Activated CD8-positive, alpha-beta T cell treated with anti-CD3 and anti-CD28 coated beads for 36 hours (primary cell): ENCODE results near the gene NEURL4. TPM values are rescaled to one million over a fixed set of nuclear protein-coding genes. Genes with fewer than 3 reads are reported as not detected.

Source experiments
- ATAC-seq: fragments of 200-7000 bp; cut with Tn5 transposase; one replicate; pipeline ENCODE4 v1.10.0; 2021; ENCODE audit warnings: mild to moderate bottlenecking, moderate library complexity
- CTCF ChIA-PET: fragments of 350-600 bp; sonication (Branson Sonifier 250); formaldehyde crosslinking; loops from one replicate; lab custom pipeline; 2021; ENCODE audit warnings: antibody characterized with exemption; lab: Charles Lee
- POLR2A ChIA-PET: fragments of 350-600 bp; sonication (Branson Sonifier 250); formaldehyde crosslinking; loops from one replicate; lab custom pipeline; 2021; ENCODE audit warnings: antibody characterized with exemption; lab: Charles Lee
- DNase-seq: peaks from one replicate; pipeline ENCODE4 v3.0.0-alpha.2; 2020
- H3K27ac Mint-ChIP-seq: one replicate; pipeline ENCODE4 v1.8.0; 2021; ENCODE audit warnings: mild to moderate bottlenecking, mixed read lengths
- H3K27me3 Mint-ChIP-seq: one replicate; pipeline ENCODE4 v1.8.0; 2021; ENCODE audit warnings: mixed read lengths
- H3K36me3 Mint-ChIP-seq: one replicate; pipeline ENCODE4 v1.8.0; 2021; ENCODE audit warnings: low read depth, mixed read lengths
- H3K4me1 Mint-ChIP-seq: one replicate; pipeline ENCODE4 v1.8.0; 2021; ENCODE audit warnings: low read depth, mixed read lengths
- H3K4me3 Mint-ChIP-seq: one replicate; pipeline ENCODE4 v1.8.0; 2021; ENCODE audit warnings: mild to moderate bottlenecking, moderate library complexity, mixed read lengths
- H3K9me3 Mint-ChIP-seq: one replicate; pipeline ENCODE4 v1.8.0; 2021; ENCODE audit warnings: mixed read lengths
- intact Hi-C: fragments of 100-400 bp; cut with micrococcal nuclease; formaldehyde crosslinking; loops from one replicate; pipeline ENCODE4 v1.10.0; 2022
- total RNA-seq, 2 experiments: library from RNA; stranded (reverse); gene quantifications; one replicate each; pipeline ENCODE4 v1.2.3, GENCODE V29; 2021
- TF ChIP-seq, protein P1 (sequence below): fragments of 200-600 bp; IDR thresholded peaks from one replicate; pipeline ENCODE4 v1.8.0; 2022; ENCODE audit warnings: antibody characterized with exemption, mild to moderate bottlenecking

The NEURL4 gene
- total RNA-seq, 2 experiments from 2014 or later, result 36.2 to 40.4 TPM

DNA sequence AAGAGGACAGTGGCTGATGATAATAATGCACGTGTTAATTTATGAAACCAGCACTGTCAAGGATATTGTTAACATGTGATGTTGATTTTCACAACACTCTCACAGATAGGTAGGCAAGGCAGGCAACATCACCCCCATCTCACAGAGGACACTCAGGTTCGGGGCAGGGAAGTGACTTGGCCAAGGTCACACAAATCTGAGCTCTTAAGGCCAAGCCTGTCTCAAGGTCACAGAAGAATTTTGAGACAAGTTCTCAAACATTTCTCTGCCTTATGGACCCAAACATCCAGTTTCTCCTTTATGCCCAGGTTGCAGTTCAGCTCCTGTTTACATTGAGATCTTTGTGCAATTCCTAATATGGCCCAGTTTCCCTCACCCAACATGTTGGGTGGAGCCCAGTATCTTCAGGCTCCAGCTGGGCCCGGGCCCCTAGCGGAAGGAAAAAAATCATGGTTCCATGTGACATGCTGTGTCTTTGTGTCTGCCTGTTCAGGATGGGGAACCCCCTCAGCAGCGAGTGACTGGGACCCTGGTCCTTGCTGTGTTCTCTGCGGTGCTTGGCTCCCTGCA lies 46.3 kb downstream of the NEURL4 start:
- DNase-seq (no peak), ATAC-seq (no peak)
- ChIA-PET POLR2A (interaction anchor here (0.7 to 2.6 kb wide), 10 partner anchors 9 to 404 kb away, joined by 3 to 15 read pairs (median 4); partner anchors contain the start of genes GPS2 and TP53), CTCF (interaction anchor here (0.9 to 10.3 kb wide), 4 partner anchors 9 to 73 kb away, joined by 3 to 144 read pairs (median 9); no protein-coding TSS in a partner anchor)
- intact Hi-C loops, result no loop called here
- Mint-ChIP-seq H3K9me3 (no peaks in the 10 kb centered on the region), H3K4me1 (peaks cover 19% of the 10 kb centered on the region), H3K27ac (no peak overlapping the region), H3K36me3 (no peaks in the 10 kb centered on the region), H3K4me3 (peak overlapping the region; percentile 24), H3K27me3 (peaks cover 16% of the 10 kb centered on the region)
- TF ChIP-seq, protein P1, sequence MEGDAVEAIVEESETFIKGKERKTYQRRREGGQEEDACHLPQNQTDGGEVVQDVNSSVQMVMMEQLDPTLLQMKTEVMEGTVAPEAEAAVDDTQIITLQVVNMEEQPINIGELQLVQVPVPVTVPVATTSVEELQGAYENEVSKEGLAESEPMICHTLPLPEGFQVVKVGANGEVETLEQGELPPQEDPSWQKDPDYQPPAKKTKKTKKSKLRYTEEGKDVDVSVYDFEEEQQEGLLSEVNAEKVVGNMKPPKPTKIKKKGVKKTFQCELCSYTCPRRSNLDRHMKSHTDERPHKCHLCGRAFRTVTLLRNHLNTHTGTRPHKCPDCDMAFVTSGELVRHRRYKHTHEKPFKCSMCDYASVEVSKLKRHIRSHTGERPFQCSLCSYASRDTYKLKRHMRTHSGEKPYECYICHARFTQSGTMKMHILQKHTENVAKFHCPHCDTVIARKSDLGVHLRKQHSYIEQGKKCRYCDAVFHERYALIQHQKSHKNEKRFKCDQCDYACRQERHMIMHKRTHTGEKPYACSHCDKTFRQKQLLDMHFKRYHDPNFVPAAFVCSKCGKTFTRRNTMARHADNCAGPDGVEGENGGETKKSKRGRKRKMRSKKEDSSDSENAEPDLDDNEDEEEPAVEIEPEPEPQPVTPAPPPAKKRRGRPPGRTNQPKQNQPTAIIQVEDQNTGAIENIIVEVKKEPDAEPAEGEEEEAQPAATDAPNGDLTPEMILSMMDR, result no peak

DNA sequence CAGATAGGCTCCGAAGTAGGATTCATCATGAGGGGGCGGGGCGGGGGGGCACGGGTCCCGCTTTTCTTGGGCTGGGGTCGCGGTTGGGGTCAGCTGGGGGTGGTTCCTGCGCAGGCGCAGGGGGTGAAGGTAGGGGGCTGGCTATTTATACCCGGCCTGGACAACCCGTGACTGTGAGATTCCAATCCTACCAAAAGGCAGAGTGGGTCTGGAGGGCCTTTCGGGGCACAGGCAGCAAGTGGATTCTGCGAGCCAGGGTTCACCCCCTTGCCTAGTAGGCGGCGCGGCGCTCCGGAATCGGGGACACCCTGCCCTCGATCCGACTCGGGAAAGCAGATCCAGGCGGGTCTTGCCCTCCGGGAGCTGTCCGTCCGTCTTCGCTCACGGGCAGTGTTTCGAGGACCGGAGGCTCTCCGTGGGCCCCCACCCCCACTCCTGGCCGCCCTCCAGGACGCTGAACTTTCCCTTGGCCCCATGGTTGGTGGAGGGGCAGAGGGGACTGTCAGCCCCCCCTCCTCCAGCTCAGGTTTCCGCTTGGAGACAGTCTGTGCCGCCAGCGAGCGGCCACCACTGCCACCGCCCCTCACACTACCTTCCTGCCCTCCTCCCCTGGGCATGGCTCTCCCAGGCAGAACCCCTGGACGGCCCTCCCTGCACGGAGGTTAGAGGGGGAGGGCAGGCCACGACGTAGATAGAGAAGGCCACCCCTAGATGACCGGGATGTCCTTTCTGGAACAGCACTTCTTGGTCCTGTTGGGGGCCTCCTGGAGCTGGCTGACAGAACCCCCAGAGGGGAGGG lies 47.0 kb downstream of the NEURL4 start:
- H3K36me3 Mint-ChIP-seq, result no peaks in the 10 kb centered on the region
- peaks cover 16% of the 10 kb centered on the region for H3K27me3 Mint-ChIP-seq
- no peaks in the 10 kb centered on the region for H3K9me3 Mint-ChIP-seq
- peaks cover 19% of the 10 kb centered on the region for H3K4me1 Mint-ChIP-seq
- ChIA-PET POLR2A (interaction anchor here (0.7 to 2.6 kb wide), 12 partner anchors 8 to 405 kb away, joined by 3 to 15 read pairs (median 4); partner anchors contain the start of genes GPS2 and TP53), CTCF (interaction anchor here (0.9 to 10.3 kb wide), 8 partner anchors 10 to 435 kb away, joined by 3 to 144 read pairs (median 5); partner anchors contain the start of gene DNAH2)
- peak overlapping the region; percentile 73 for H3K4me3 Mint-ChIP-seq
- no peak overlapping the region for H3K27ac Mint-ChIP-seq
- no peak for DNase-seq
- TF ChIP-seq, protein P1, result no peak
- intact Hi-C loops, result loop anchor here (2.0 kb wide), 1 partner anchor 13 kb away; the partner anchor contains the start of gene YBX2
- ATAC-seq, result no peak

DNA sequence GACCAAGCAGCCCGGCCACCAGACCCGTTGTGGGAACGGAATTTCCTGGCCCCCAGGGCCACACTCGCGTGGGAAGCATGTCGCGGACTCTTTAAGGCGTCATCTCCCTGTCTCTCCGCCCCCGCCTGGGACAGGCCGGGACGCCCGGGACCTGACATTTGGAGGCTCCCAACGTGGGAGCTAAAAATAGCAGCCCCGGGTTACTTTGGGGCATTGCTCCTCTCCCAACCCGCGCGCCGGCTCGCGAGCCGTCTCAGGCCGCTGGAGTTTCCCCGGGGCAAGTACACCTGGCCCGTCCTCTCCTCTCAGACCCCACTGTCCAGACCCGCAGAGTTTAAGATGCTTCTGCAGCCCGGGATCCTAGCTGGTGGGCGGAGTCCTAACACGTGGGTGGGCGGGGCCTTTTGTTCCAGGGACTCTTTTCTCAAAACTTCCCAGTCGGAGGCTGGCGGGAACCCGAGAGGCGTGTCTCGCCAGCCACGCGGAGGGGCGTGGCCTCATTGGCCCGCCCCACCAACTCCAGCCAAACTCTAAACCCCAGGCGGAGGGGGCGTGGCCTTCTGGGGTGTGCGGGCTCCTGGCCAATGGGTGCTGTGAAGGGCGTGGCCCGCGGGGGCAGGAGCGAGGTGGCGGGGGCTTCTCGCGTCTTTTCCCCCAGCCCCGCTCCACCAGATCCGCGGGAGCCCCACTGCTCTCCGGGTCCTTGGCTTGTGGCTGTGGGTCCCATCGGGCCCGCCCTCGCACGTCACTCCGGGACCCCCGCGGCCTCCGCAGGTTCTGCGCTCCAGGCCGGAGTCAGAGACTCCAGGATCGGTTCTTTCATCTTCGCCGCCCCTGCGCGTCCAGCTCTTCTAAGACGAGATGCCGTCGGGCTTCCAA lies 47.8 kb downstream of the NEURL4 start, which contains the start of gene SLC2A4:
Gene SLC2A4 (plus strand): TSS at position 645 of the 879 bp plus-strand sequence. CDS start 217 bp downstream, at position 862.
- Mint-ChIP-seq H3K4me3 (peak within 1 kb of the TSS; percentile 73), H3K36me3 (no peaks in the 10 kb centered on the region), H3K27ac (peak within 1 kb of the TSS; percentile 57), H3K4me1 (peaks cover 19% of the 10 kb centered on the region), H3K9me3 (no peaks in the 10 kb centered on the region), H3K27me3 (peaks cover 16% of the 10 kb centered on the region)
- ATAC-seq (peak; percentile 85), DNase-seq (peak; percentile 94)
- intact Hi-C loops, result loop anchor here (2.0 kb wide), 1 partner anchor 13 kb away; the partner anchor contains the start of gene YBX2
- CTCF ChIA-PET, result interaction anchor here (0.7 to 10.3 kb wide), 11 partner anchors 11 to 436 kb away, joined by 3 to 144 read pairs (median 6); partner anchors contain the start of genes ACAP1, DNAH2 and TMEM95
- POLR2A ChIA-PET, result interaction anchor here (0.5 to 2.6 kb wide), 14 partner anchors 9 to 155 kb away, joined by 3 to 15 read pairs (median 4); partner anchors contain the start of gene ACAP1
- TF ChIP-seq, protein P1, result no peak

DNA sequence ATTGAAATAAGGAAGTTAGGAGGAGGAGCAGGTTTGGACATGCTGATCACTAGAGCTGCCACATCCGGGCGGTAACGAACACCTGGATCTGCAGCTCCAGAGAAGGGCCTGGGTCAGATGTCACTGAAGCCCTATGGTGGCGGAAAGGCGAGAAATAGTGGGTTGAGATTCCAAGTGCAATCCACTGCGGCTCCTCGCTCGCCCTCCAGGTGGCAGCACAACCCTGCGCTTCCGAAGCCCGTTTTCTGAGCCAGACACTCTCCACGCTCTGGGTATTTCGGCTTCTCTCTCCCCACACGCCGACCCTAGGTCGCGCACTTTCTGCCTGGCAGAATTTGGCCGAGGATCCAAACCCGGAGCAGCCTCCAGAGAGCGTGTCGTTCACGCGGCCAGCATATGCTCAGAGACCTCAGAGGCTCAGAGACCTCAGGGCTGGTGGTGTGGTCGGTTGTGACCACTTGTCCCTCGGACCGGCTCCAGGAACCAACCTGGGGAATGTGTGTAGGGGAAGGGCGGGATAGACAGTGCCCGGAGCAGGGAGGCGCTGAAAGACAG lies 48.5 kb downstream of the NEURL4 start:
- Mint-ChIP-seq H3K36me3 (no peaks in the 10 kb centered on the region), H3K27ac (peak overlapping the region; percentile 34)

More for the DNA sequence above, 48.5 kb downstream of the NEURL4 start:
- H3K4me3 Mint-ChIP-seq, result peak overlapping the region; percentile 73
- TF ChIP-seq, protein P1, result peak; percentile 79
- ChIA-PET CTCF (interaction anchor here (0.5 to 10.3 kb wide), 14 partner anchors 10 to 437 kb away, joined by 3 to 144 read pairs (median 5); partner anchors contain the start of genes DNAH2, FXR2 and TMEM95), POLR2A (interaction anchor here (0.5 to 2.6 kb wide), 12 partner anchors 9 to 347 kb away, joined by 3 to 15 read pairs (median 4); partner anchors contain the start of genes ACAP1, GABARAP and SAT2)
- intact Hi-C loops, result loop anchor here (2.0 kb wide), 1 partner anchor 14 kb away; the partner anchor contains the start of gene YBX2
- ATAC-seq (peak; percentile 85), DNase-seq (peak; percentile 92)
- no peaks in the 10 kb centered on the region for H3K9me3 Mint-ChIP-seq
- H3K27me3 Mint-ChIP-seq, result peaks cover 16% of the 10 kb centered on the region
- H3K4me1 Mint-ChIP-seq, result peaks cover 19% of the 10 kb centered on the region
